ENCODE measurements around the gene FBLN7. TPM values are rescaled to one million over a fixed set of nuclear protein-coding genes. Genes with fewer than 3 reads are reported as not detected.
"Not testable (repeated sequence)": the region's sequence is repeated elsewhere in the genome, so short reads cannot be mapped to it uniquely, and the experiment has no call there.

FBLN7 gene
- total RNA-seq, 1 donor from 2014 or later, result 19.1 TPM

DNA sequence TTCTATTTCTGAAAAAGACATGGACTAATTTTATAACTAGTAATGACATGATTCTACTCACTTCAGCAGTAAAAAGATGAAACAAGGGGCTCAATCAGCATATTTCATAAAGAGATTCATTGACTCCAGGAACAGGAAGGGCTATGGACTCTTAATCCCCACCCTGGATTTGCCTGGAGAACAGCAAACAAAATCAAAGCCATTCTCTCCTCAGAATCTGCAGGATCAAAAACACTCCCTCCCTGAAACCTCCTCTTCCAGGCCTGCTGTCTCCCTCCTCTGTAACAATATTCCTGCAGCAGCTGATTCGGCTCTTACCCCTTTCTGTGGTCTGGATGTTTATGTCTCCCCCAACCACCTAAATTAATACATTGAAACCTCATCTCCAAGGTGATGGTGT, 59.7 kb downstream of the FBLN7 start:
- no peaks in the 10 kb centered on the region for H3K4me1 Mint-ChIP-seq
- no peak for DNase-seq (ENCODE audit: low read depth, low spot score)
- no peaks in the 10 kb centered on the region for H3K9me3 Mint-ChIP-seq
- TF ChIP-seq, protein P1, sequence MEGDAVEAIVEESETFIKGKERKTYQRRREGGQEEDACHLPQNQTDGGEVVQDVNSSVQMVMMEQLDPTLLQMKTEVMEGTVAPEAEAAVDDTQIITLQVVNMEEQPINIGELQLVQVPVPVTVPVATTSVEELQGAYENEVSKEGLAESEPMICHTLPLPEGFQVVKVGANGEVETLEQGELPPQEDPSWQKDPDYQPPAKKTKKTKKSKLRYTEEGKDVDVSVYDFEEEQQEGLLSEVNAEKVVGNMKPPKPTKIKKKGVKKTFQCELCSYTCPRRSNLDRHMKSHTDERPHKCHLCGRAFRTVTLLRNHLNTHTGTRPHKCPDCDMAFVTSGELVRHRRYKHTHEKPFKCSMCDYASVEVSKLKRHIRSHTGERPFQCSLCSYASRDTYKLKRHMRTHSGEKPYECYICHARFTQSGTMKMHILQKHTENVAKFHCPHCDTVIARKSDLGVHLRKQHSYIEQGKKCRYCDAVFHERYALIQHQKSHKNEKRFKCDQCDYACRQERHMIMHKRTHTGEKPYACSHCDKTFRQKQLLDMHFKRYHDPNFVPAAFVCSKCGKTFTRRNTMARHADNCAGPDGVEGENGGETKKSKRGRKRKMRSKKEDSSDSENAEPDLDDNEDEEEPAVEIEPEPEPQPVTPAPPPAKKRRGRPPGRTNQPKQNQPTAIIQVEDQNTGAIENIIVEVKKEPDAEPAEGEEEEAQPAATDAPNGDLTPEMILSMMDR (conservative IDR thresholded peaks at IDR 0.05), result no peak
- peaks cover 4% of the 10 kb centered on the region for H3K36me3 Mint-ChIP-seq (ENCODE audit: low read depth)
- no peaks in the 10 kb centered on the region for H3K27me3 Mint-ChIP-seq (ENCODE audit: low read depth)
- no peak overlapping the region for H3K4me3 Mint-ChIP-seq
- H3K27ac Mint-ChIP-seq (ENCODE audit: unreplicated experiment), result no peak overlapping the region

DNA sequence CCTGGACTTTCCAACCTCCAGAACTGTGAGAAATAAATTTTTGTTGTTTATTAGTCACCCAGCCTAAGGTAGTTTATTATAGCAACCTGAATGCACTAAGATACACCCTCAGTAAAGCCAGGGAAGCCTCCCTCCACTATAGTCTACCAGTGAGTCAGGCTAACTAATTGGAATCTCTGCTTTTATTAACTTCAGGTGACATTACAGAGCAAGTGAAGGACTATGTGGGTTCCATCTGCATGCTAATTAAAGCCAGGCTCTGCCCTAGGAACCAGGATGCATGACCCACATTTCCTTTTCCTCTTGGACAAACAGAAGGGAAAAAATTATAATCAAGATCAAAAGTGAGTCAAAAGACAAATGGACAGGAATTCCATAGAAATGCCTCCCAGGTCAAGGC, 60.6 kb downstream of the FBLN7 start:
- Mint-ChIP-seq H3K4me1 (no peaks in the 10 kb centered on the region), H3K36me3 (ENCODE audit: low read depth) (peaks cover 7% of the 10 kb centered on the region), H3K9me3 (peaks cover 6% of the 10 kb centered on the region), H3K27me3 (ENCODE audit: low read depth) (no peaks in the 10 kb centered on the region), H3K27ac (ENCODE audit: unreplicated experiment) (no peak overlapping the region), H3K4me3 (no peak overlapping the region)
- TF ChIP-seq, protein P1 (conservative IDR thresholded peaks at IDR 0.05), result no peak
- DNase-seq (ENCODE audit: low read depth, low spot score), result no peak

DNA sequence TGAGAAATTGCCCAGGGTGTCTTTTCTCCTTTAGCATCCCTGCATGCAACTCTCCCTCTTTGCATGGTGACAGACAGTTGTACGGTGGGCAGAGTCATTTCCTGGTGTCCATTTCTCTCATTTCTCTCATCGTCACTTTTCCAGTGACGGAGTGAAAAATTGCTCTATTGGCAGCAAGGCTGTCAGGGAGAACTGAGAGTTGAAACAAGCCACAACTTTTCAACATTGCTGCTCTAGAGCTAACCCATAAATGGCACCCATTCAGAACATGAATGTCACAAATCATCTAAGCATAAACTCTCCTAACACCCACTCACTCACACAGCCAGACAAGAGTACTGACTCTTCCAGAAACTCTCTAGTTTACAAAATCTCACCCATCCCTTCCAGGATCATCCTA, 61.0 kb downstream of the FBLN7 start:
- Mint-ChIP-seq H3K36me3 (ENCODE audit: low read depth) (peaks cover 8% of the 10 kb centered on the region), H3K27me3 (ENCODE audit: low read depth) (no peaks in the 10 kb centered on the region), H3K4me1 (no peaks in the 10 kb centered on the region), H3K9me3 (peaks cover 8% of the 10 kb centered on the region), H3K4me3 (no peak overlapping the region), H3K27ac (ENCODE audit: unreplicated experiment) (no peak overlapping the region)
- no peak for DNase-seq (ENCODE audit: low read depth, low spot score)
- TF ChIP-seq, protein P1 (conservative IDR thresholded peaks at IDR 0.05), result no peak

DNA sequence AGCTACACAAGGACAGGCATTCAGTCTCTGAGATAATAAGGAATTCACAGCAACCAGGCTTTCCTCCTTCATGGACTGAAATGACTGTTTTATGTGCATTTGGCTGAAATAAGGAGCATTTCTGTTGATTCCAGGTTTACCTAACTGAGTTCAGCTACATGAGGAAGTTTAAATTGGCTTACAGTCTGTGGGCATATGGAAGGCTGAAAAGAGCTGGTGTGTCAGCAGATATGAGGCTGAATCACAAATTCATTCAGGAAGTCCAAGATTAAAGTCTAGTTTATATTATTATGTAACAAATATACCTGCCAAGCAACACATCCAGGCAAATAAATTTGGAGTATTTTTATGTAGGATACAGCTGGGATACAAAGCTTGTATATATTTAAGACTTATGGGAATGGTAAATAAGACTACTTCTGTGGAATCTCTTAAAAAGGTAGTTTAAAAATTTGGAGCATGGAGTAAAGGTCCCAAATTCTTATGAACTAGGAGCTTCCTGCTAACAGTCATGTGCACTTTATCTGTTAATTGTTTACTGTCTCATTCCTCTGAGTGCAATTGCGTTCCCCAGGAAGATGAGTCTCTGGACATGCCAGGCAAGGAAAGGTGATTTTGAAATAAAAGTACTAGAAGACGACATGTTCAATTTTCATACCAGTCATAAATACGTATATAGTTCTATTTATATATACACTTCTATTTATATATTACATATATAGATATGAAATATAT, 63.7 kb downstream of the FBLN7 start:
- Mint-ChIP-seq H3K27ac (ENCODE audit: unreplicated experiment) (no peak overlapping the region), H3K36me3 (ENCODE audit: low read depth) (peaks cover 14% of the 10 kb centered on the region), H3K9me3 (peaks cover 12% of the 10 kb centered on the region), H3K4me3 (no peak overlapping the region), H3K4me1 (no peaks in the 10 kb centered on the region), H3K27me3 (ENCODE audit: low read depth) (no peaks in the 10 kb centered on the region)
- DNase-seq (ENCODE audit: low read depth, low spot score), result no peak
- TF ChIP-seq, protein P1 (conservative IDR thresholded peaks at IDR 0.05), result no peak

DNA sequence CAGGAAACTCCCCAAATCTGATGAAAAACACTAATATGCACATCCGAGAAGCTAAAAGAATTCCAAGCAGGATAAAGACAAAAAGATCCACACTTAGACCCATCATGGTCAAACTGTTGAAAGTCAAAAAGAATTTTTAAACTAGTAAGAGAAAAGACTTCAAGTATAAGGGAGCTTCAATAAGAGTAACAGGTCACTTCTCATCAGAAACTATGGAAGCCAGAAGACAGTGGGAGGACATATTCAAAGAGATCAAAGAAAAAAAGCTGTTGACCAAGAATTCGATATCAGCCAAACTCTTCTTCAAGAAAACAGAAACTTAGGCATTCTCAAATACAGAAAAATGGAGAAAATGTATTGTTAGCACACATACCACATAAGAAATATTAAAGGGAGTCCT, 66.2 kb downstream of the FBLN7 start:
- H3K4me1 Mint-ChIP-seq, result no peaks in the 10 kb centered on the region
- no peak overlapping the region for H3K27ac Mint-ChIP-seq (ENCODE audit: unreplicated experiment)
- H3K36me3 Mint-ChIP-seq (ENCODE audit: low read depth), result peaks cover 24% of the 10 kb centered on the region
- TF ChIP-seq, protein P1 (conservative IDR thresholded peaks at IDR 0.05), result no peak
- peaks cover 16% of the 10 kb centered on the region for H3K9me3 Mint-ChIP-seq
- no peak for DNase-seq (ENCODE audit: low read depth, low spot score)
- H3K4me3 Mint-ChIP-seq, result no peak overlapping the region
- H3K27me3 Mint-ChIP-seq (ENCODE audit: low read depth), result no peaks in the 10 kb centered on the region

DNA sequence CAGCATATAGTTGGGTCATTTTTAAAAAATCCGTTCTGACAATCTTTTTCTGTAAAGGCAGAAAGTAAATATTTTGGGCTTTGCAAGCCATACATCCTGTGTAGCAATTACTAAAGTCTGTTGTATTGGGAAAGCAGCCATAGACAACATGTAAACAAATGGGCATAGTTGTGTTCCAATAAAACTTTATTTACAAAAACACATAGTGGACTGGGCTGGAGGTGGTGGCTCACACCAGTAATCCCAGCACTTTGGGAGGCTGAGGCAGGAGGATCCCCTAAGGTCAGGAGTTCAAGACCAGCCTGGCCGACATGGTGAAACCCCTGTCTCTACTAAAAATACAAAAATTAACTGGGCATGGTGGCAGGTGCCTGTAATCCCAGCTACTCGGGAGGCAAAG, 69.7 kb downstream of the FBLN7 start:
- peaks cover 16% of the 10 kb centered on the region for H3K9me3 Mint-ChIP-seq
- not testable (repeated sequence) for H3K4me3 Mint-ChIP-seq; H3K27ac Mint-ChIP-seq (ENCODE audit: unreplicated experiment); DNase-seq (ENCODE audit: low read depth, low spot score); H3K4me1 Mint-ChIP-seq; H3K27me3 Mint-ChIP-seq (ENCODE audit: low read depth)
- H3K36me3 Mint-ChIP-seq (ENCODE audit: low read depth), result peaks cover 43% of the 10 kb centered on the region

Measured in neural crest cell (in vitro differentiated cells).